HUES48 (cell line): Measurements from ENCODE around the gene STARD6.

Experiments
- H3K27ac ChIP-seq: one replicate; pipeline ENCODE4 v1.7.0; 2013; ENCODE audit warnings: low read depth, low read length, inconsistent platforms
- H3K27me3 ChIP-seq: 2 replicates; pipeline ENCODE4 v1.6.1; 2013; ENCODE audit warnings: mild to moderate bottlenecking, low read length; ENCODE audit not compliant: control insufficient read depth, insufficient read depth
- H3K36me3 ChIP-seq: 2 replicates; pipeline ENCODE4 v1.6.1; 2013; ENCODE audit warnings: low read length; ENCODE audit not compliant: control insufficient read depth, insufficient read depth
- H3K4me1 ChIP-seq: 2 replicates; pipeline ENCODE4 v1.6.1; 2013; ENCODE audit warnings: mild to moderate bottlenecking, low read length; ENCODE audit not compliant: control insufficient read depth, insufficient read depth
- H3K4me3 ChIP-seq: 2 replicates; pipeline ENCODE4 v1.5.1; 2013; ENCODE audit warnings: mild to moderate bottlenecking, low read depth, low read length
- H3K9ac ChIP-seq: 2 replicates; pipeline ENCODE4 v1.6.1; 2013; ENCODE audit warnings: mild to moderate bottlenecking, low read depth, low read length, moderate library complexity
- H3K9me3 ChIP-seq: 2 replicates; pipeline ENCODE4 v1.6.1; 2013; ENCODE audit warnings: low read length; ENCODE audit not compliant: control insufficient read depth, insufficient read depth

Gene STARD6

GRCh38 chr18:54294274-54294673, 63.4 kb downstream of the STARD6 start:
- Histone ChIP-seq H3K4me3 (no peak overlapping the region), H3K4me1 (no peaks in the 10 kb centered on the region), H3K9ac (no peak overlapping the region), H3K9me3 (no peaks in the 10 kb centered on the region), H3K27me3 (no peaks in the 10 kb centered on the region), H3K36me3 (peaks cover 38% of the 10 kb centered on the region), H3K27ac (no peak overlapping the region)

DNA sequence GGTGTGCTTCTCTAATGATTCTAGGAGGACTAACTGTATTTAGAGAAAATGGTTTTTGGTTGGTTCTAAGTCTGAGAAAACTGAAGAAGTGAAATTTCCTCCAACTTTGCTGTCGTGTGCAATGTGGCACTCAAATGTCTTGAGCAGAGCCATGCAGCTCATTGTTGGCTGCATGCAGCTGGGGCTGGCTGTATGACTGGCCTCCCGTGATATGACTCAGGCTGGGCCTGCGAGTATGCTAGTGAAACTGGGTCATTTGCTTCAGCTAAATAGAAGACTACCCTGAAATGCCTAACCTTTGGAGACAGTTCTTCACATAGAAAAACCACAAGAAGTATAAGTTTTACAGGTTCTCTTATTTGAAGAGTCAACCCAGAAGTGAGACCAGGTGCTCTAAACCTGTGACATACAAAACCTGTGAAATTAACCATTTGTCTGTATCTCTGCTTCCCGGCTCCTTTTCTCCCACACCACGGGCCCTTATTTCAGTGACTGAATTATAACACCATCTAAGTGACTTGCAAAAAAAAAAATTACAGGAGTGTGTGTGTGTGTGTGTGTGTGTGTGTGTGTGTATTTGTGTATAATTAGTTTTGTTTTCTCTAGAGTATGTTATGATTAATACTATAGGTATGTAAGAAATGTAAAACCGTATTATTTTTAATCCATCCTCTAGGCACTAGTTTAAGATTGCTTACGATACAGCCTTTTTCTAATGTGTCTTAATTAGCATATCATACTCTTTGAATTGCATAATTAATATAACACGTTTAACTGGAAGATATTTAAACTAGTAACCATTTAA, 72.5 kb downstream of the STARD6 start:
- Histone ChIP-seq H3K4me3 (no peak overlapping the region), H3K27ac (no peak overlapping the region), H3K36me3 (peaks cover 87% of the 10 kb centered on the region), H3K9me3 (no peaks in the 10 kb centered on the region), H3K4me1 (peaks cover 4% of the 10 kb centered on the region), H3K27me3 (no peaks in the 10 kb centered on the region), H3K9ac (no peak overlapping the region)

GRCh38 chr18:54284535-54284934, 73.1 kb downstream of the STARD6 start:
- no peaks in the 10 kb centered on the region for H3K27me3 ChIP-seq
- H3K9me3 ChIP-seq: no peaks in the 10 kb centered on the region
- no peak overlapping the region for H3K9ac ChIP-seq
- H3K4me1 ChIP-seq: peaks cover 10% of the 10 kb centered on the region
- no peak overlapping the region for H3K27ac ChIP-seq
- no peak overlapping the region for H3K4me3 ChIP-seq
- H3K36me3 ChIP-seq: peaks cover 91% of the 10 kb centered on the region

- Histone ChIP-seq H3K36me3 (peaks cover 94% of the 10 kb centered on the region), H3K27me3 (no peaks in the 10 kb centered on the region), H3K4me3 (no peak overlapping the region), H3K9me3 (no peaks in the 10 kb centered on the region), H3K4me1 (peaks cover 12% of the 10 kb centered on the region), H3K27ac (peak overlapping the region; percentile 23), H3K9ac (no peak overlapping the region)
These were observed 77.5 kb downstream of the STARD6 start for GRCh38 chr18:54280220-54280569.

DNA sequence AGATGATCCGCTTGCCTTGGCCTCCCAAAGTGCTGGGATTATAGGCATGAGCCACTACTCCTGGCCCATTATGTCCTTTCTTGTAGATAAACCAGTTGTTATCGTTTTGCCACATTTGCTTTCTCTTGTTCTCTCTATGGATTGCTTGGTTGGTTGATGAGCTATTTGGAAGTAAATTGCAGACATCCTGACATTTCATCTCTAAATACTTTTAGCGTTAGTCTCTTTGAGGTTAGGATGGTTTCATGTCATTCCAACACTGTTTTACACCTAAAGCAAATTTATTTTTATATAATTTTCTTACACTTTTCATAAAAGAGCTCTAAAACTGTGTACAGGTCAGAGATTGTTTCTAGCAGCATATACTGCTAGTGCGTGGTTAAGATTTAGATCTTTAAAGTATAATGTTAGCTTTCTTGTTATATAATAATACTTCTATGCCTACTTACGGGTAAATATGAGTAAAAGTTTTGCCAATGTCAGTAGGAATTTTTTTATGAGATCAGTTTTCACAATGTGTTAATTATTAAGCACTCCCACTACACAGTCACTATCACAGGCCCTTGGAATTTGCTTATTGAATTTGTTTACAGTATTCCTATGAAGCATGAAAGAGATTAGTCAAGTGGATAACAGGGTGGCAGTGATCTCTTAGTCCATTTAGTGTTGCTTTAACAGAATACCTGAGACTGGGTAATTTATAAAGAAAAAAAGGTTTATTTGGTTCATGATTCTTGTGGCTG, 78.0 kb downstream of the STARD6 start:
- Histone ChIP-seq H3K36me3 (peaks cover 93% of the 10 kb centered on the region), H3K27ac (peak overlapping the region; percentile 23), H3K4me1 (peaks cover 12% of the 10 kb centered on the region)

GRCh38 chr18:54278615-54279014, 79.0 kb downstream of the STARD6 start:
- no peak overlapping the region for H3K9ac ChIP-seq
- H3K9me3 ChIP-seq: no peaks in the 10 kb centered on the region
- H3K4me1 ChIP-seq: peaks cover 12% of the 10 kb centered on the region
- no peaks in the 10 kb centered on the region for H3K27me3 ChIP-seq
- no peak overlapping the region for H3K27ac ChIP-seq
- H3K4me3 ChIP-seq: no peak overlapping the region
- H3K36me3 ChIP-seq: peaks cover 92% of the 10 kb centered on the region

More for the DNA sequence above, 78.0 kb downstream of the STARD6 start:
- Histone ChIP-seq H3K27me3 (no peaks in the 10 kb centered on the region), H3K4me3 (no peak overlapping the region), H3K9me3 (no peaks in the 10 kb centered on the region), H3K9ac (no peak overlapping the region)

DNA sequence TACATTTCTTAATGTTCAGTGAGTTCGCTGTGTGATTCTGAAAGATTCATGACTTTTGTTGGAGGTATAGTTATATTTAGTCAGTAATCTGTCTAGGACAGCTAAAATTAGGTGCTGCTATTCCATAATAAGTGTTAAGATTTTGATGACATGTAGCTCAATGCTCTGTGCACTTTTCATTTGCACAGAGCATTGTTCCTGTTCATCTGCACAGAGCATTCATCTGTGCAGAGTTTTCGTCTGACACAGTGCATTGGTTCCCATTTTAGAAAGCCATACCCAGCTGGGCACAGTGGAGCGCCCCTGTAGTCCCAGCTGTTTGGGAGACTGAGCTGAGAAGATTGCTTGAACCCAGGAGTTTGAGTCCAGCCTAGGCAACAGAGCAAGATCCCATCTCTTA, 79.8 kb downstream of the STARD6 start:
- Histone ChIP-seq H3K9ac (no peak overlapping the region), H3K36me3 (peaks cover 88% of the 10 kb centered on the region), H3K4me1 (peaks cover 12% of the 10 kb centered on the region), H3K27me3 (no peaks in the 10 kb centered on the region), H3K4me3 (no peak overlapping the region), H3K27ac (no peak overlapping the region), H3K9me3 (no peaks in the 10 kb centered on the region)
